GM13976 (cell line): ENCODE data around the gene PIM3.

Experiments used
- DNase-seq: peaks from one replicate; pipeline ENCODE4 v3.0.0; 2012; ENCODE audit warnings: low spot score
- CTCF ChIP-seq: IDR thresholded peaks from 2 replicates; pipeline ENCODE4 v1.5.1; 2012; ENCODE audit warnings: borderline replicate concordance, mild to moderate bottlenecking; ENCODE audit not compliant: insufficient read depth; ENCODE audit errors: extremely low read depth, missing control alignments, control extremely low read depth
- in situ Hi-C: fragments of 300-500 bp; cut with MboI; formaldehyde crosslinking; loops from one replicate; pipeline ENCODE4 v1.12.0; 2022; ENCODE audit warnings: low sequenced_read_pairs, mixed read lengths, inconsistent platforms; ENCODE audit not compliant: unreplicated experiment

The PIM3 gene

GRCh38 chr22:49992921-49993648 is 32.5 kb downstream of the PIM3 start:
- TF ChIP-seq CTCF: peak; percentile 92
- peak; percentile 90 for DNase-seq
- in situ Hi-C loops: no loop called here

GRCh38 chr22:49993649-49994360 is 33.2 kb downstream of the PIM3 start:
- DNase-seq: peak; percentile 24
- TF ChIP-seq CTCF: no peak
- in situ Hi-C loops: no loop called here

- TF ChIP-seq CTCF: no peak
- no peak for DNase-seq
- in situ Hi-C loops: no loop called here
Observed at GRCh38 chr22:49994361-49995040, 33.9 kb downstream of the PIM3 start.

- DNase-seq: peak; percentile 32
- no peak for TF ChIP-seq CTCF
- in situ Hi-C loops: no loop called here
Observed at GRCh38 chr22:49995041-49995360, 34.4 kb downstream of the PIM3 start.

- in situ Hi-C loops: no loop called here
- no peak for DNase-seq
- TF ChIP-seq CTCF: no peak
Observed at GRCh38 chr22:49995361-49996118, 35.0 kb downstream of the PIM3 start.

- DNase-seq: no peak
- in situ Hi-C loops: no loop called here
- no peak for TF ChIP-seq CTCF
Observed at GRCh38 chr22:49996119-49996517, 35.5 kb downstream of the PIM3 start.
